ENCODE data around the gene CEBPA.
"Not testable (repeated sequence)": the region's sequence is repeated elsewhere in the genome, so short reads cannot be mapped to it uniquely, and the experiment has no call there.

CEBPA gene

GRCh38 chr19:33324628-33325027, 22.3 kb upstream of the CEBPA start:
- no peak for DNase-seq

GRCh38 chr19:33323093-33323820, 20.9 kb upstream of the CEBPA start:
- DNase-seq: no peak

- no peak for DNase-seq
Measured at GRCh38 chr19:33320636-33321035, 18.3 kb upstream of the CEBPA start.

- DNase-seq: not testable (repeated sequence)
Measured at GRCh38 chr19:33317991-33318390, 15.7 kb upstream of the CEBPA start.

DNA sequence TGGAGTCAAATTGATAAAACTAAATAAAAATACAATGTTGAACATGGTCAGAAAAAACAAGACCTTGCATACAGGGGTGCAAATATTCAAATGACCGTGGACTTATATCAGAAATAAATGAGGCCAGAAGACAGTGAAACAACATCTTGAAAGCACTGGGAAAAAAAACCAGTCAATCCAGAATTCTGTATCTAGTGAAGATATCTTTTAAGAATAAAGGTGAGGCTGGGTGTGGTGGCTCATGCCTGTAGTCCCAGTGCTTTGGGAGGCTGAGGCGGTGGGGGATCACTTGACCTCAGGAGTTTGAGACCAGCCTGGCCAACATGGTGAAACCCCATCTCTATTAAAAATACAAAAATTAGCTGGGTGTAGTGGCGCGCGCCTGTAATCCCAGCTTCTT, 15.2 kb upstream of the CEBPA start:
- DNase-seq: no peak

- DNase-seq: no peak
Measured at GRCh38 chr19:33316541-33317264, 14.4 kb upstream of the CEBPA start.

DNA sequence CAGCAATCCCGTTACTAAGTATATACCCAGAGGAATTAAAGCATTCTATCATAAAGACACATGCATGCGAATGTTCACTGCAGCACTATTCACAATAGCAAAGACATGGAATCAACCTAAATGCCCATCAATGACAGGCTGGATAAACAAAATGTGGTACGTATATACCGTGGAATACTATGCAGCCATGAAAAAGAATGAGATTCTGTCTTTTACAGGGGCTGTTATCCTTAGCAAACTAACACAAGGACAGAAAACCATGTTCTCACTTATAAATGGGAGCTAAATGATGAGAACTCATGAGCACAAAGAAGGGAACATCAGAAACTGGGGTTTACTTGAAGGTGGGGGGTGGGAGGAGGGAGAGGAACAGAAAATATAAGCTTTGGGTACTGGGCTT, 10.5 kb upstream of the CEBPA start:
- DNase-seq: not testable (repeated sequence)

DNA sequence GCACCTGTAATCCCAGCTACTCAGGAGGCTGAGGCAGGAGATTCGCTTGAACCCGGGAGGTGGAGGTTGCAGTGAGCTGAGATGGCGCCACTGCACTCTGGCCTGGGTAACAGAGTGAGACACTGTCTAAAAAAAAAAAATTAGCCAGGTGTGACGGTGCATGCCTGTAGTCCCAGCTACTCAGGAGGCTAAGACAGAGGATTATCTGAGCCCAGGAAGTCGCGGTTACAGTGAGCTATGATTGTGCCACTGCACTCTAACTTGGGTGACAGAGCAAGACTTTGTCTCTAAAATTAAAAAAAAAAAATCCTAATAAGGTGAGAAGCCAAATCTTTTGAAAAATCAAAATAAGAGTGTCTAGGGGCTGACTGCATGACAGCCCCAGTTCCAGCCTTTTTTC, 9.7 kb upstream of the CEBPA start:
- no peak for DNase-seq

DNA sequence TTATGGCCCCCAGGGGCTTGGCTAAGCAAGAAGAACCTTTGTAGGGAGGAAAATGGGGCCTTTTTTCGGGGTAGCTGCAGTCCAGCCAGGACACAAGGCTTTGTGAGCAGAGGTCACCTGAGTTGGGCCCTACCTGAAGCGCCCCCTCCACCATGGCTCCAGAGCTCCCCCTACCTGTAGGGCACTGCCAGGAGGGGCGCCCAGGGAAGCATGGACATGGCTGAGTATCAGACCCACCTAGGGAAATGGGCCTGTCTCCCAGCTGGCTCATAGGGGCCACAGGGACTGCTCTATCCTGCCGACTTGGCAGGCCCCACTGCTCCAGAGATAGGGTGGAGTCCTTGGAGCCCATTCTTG, 9.0 kb upstream of the CEBPA start:
- no peak for DNase-seq

DNA sequence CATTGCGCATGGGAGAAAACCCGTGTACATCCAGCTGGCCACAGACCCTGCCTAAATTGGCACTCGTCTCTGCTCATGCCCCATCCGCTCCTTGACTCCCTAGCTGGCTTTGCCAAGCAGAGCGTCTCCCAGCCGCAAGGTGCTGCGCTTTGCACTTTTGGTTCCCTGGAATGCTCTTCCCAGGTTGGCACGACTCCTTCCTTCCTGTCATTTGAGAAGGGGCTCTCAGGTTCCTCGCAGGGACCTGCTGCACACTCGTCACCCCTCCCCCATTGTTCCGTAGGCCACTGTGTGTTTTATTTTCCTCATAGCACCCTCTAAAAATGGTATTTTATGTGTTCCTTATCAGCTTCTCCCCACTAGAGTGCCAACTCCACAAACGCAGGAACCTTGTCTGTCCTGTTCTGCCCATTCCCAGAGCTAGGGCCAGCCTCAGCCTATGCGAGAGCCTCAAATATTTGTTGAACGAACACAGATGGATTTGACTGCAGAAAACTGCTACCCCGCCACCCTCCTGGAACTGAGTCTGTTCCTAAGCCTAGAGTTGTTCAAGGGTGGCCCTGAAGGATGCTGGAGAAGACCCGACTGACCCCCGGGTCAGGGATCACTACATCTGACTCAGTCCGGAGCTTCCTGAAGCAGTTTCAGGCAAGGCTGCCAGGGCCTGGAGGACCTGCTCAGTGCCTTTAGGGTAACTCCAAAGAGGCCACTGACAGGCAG, 8.4 kb upstream of the CEBPA start:
- no peak for DNase-seq

- no peak for DNase-seq
Measured at GRCh38 chr19:33309826-33310225, 7.5 kb upstream of the CEBPA start.

GRCh38 chr19:33306853-33307792, 4.8 kb upstream of the CEBPA start:
- no peak for DNase-seq

- DNase-seq: no peak
Measured at GRCh38 chr19:33306191-33306590, 3.9 kb upstream of the CEBPA start.

- DNase-seq: no peak
Measured at GRCh38 chr19:33304760-33305647, 2.7 kb upstream of the CEBPA start.

DNA sequence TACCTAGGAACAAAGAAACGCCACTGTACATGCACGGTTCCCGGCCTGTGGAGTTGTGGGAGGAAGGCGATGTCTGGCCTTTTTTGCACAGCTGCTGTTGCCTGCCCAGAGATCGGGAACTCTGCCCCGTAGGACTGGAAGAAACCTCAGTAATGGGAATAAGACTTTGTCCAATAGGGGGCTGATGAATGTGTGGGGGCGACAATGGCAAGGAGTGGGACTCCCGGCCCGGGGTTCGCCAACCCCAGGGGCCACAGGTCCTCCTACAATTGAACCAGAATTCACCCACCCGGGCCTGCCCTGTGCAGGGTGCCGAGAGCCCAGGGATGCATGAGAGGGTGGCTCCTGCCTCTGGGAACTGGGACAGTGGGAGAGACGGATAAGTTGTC, 2.0 kb upstream of the CEBPA start:
- DNase-seq: no peak

DNA sequence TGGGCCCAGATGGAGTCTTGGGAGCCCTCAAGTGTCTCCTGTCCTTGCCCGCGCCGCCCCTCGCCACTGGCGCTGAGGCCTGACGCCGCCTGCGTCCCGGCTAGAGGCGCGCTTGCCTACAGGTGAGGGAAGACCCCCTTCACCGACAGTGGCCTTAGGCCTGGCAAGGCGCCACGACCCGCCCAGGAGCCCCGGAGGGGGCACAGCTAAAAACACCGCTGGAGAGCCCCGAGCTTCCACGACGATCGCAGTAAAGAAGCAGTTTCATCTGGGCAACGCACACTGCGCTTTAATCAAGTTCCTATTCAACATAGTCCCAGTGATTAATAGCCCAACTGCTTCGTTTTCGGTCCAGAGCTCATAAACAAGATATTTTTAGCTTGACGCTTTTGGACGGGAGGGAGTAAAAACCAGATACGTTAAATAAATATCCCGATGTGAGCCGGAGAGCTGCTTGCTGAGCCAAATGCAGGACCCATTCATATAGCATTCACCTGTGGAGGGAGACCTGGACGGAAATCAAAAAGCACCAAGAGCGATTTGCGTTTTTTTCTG, 1.5 kb upstream of the CEBPA start:
- no peak for DNase-seq

GRCh38 chr19:33302974-33303790, 848 bp upstream of the CEBPA start:
- DNase-seq: no peak

DNA sequence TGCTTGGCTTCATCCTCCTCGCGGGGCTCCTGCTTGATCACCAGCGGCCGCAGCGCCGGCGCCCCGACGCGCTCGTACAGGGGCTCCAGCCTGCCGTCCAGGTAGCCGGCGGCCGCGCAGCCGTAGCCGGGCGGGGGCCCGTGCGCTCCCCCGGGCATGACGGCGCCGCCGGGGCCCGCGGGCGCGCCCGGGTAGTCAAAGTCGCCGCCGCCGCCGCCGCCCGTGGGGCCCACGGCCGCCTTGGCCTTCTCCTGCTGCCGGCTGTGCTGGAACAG, 497 bp downstream of the CEBPA start:
- no peak for DNase-seq

DNA sequence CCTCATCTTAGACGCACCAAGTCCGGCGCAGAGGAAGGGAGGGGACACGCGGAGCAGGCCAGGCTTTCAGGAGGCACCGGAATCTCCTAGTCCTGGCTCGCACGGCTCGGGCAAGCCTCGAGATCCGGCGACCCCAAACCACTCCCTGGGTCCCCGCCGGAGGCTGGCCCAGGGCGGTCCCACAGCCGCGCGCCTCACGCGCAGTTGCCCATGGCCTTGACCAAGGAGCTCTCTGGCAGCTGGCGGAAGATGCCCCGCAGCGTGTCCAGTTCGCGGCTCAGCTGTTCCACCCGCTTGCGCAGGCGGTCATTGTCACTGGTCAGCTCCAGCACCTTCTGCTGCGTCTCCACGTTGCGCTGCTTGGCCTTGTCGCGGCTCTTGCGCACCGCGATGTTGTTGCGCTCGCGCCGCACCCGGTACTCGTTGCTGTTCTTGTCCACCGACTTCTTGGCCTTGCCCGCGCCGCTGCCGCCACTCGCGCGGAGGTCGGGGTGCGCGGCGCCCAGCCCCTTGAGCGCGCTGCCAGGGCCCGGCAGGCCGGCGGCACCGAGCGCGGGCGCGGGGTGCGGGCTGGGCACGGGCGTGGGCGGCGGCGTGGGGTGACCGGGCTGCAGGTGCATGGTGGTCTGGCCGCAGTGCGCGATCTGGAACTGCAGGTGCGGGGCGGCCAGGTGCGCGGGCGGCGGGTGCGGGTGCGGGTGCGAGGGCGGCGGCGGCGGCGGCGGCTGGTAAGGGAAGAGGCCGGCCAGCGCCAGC, 1.0 kb downstream of the CEBPA start:
- no peak for DNase-seq

GRCh38 chr19:33300894-33301143, 1.5 kb downstream of the CEBPA start:
- peak; percentile 13 for DNase-seq
